Mesothelial cell of epicardium (in vitro differentiated cells): ENCODE data around the gene TLR9. TPM values are rescaled to one million over a fixed set of nuclear protein-coding genes. Genes with fewer than 3 reads are reported as not detected.

Source experiments
- DNase-seq, 2 experiments: peaks; one replicate each; pipeline ENCODE4 v3.0.0; 2021; ENCODE audit warnings: low spot score in 2 of 2; ENCODE audit not compliant: unreplicated experiment in 2 of 2
- H3K27ac Mint-ChIP-seq: 2 replicates; pipeline ENCODE4 v1.8.0; 2021; ENCODE audit warnings: mixed read lengths
- H3K27me3 Mint-ChIP-seq: 2 replicates; pipeline ENCODE4 v1.8.0; 2021; ENCODE audit warnings: low read depth, mixed read lengths
- H3K36me3 Mint-ChIP-seq: 2 replicates; pipeline ENCODE4 v1.8.0; 2021; ENCODE audit warnings: mixed read lengths
- H3K4me1 Mint-ChIP-seq: 2 replicates; pipeline ENCODE4 v1.8.0; 2021; ENCODE audit warnings: mixed read lengths
- H3K4me3 Mint-ChIP-seq: 2 replicates; pipeline ENCODE4 v1.8.0; 2021; ENCODE audit warnings: mild to moderate bottlenecking, moderate library complexity, mixed read lengths
- H3K9me3 Mint-ChIP-seq: 2 replicates; pipeline ENCODE4 v1.8.0; 2021; ENCODE audit warnings: mixed read lengths
- CTCF ChIP-seq: fragments of 200-600 bp; sonication (generic); IDR thresholded peaks from one replicate; pipeline ENCODE4 v1.5.0; 2021; ENCODE audit warnings: antibody characterized with exemption; ENCODE audit not compliant: unreplicated experiment
- total RNA-seq: library from RNA; stranded (reverse); gene quantifications from 3 replicates; pipeline ENCODE4 v1.2.1, GENCODE V29; 2021

The TLR9 gene
- total RNA-seq, 1 donor from 2014 or later, result 0.16 TPM

- Mint-ChIP-seq H3K27me3 (no peaks in the 10 kb centered on the region), H3K27ac (peak overlapping the region; percentile 39), H3K36me3 (peaks cover 3% of the 10 kb centered on the region), H3K4me1 (peaks cover 8% of the 10 kb centered on the region), H3K9me3 (no peaks in the 10 kb centered on the region), H3K4me3 (peak overlapping the region; percentile 59)
- no peak for TF ChIP-seq CTCF
- DNase-seq, result no peak
These were observed 20.8 kb upstream of the TLR9 start for GRCh38 chr3:52246264-52246620.

GRCh38 chr3:52245322-52246263, 20.1 kb upstream of the TLR9 start, which contains the start of gene PPM1M:
Gene PPM1M (plus strand): TSS chr3:52245759. CDS start chr3:52245825, 66 bp downstream.
- TF ChIP-seq CTCF, result no peak
- no peaks in the 10 kb centered on the region for H3K9me3 Mint-ChIP-seq
- peaks cover 3% of the 10 kb centered on the region for H3K36me3 Mint-ChIP-seq
- peak in 1 of 2 experiments; percentile 75 for DNase-seq
- H3K27ac Mint-ChIP-seq, result peak within 1 kb of the TSS; percentile 39
- H3K4me3 Mint-ChIP-seq, result peak within 1 kb of the TSS; percentile 59
- peaks cover 8% of the 10 kb centered on the region for H3K4me1 Mint-ChIP-seq
- H3K27me3 Mint-ChIP-seq, result no peaks in the 10 kb centered on the region

- DNase-seq, result no peak
- Mint-ChIP-seq H3K4me3 (peak overlapping the region; percentile 48), H3K36me3 (peaks cover 3% of the 10 kb centered on the region), H3K27ac (no peak overlapping the region), H3K4me1 (peaks cover 17% of the 10 kb centered on the region), H3K27me3 (no peaks in the 10 kb centered on the region), H3K9me3 (no peaks in the 10 kb centered on the region)
- TF ChIP-seq CTCF, result no peak
These were observed 18.6 kb upstream of the TLR9 start for GRCh38 chr3:52243791-52244628.

GRCh38 chr3:52242039-52242438, 16.6 kb upstream of the TLR9 start:
- TF ChIP-seq CTCF, result no peak
- peaks cover 25% of the 10 kb centered on the region for H3K4me1 Mint-ChIP-seq
- H3K9me3 Mint-ChIP-seq, result no peaks in the 10 kb centered on the region
- H3K4me3 Mint-ChIP-seq, result no peak overlapping the region
- no peak for DNase-seq
- no peaks in the 10 kb centered on the region for H3K36me3 Mint-ChIP-seq
- H3K27ac Mint-ChIP-seq, result no peak overlapping the region
- H3K27me3 Mint-ChIP-seq, result no peaks in the 10 kb centered on the region

- Mint-ChIP-seq H3K4me1 (peaks cover 23% of the 10 kb centered on the region), H3K9me3 (no peaks in the 10 kb centered on the region), H3K36me3 (no peaks in the 10 kb centered on the region), H3K27ac (no peak overlapping the region), H3K27me3 (no peaks in the 10 kb centered on the region), H3K4me3 (peak overlapping the region; percentile 93)
- no peak for DNase-seq
- TF ChIP-seq CTCF, result no peak
These were observed 15.5 kb upstream of the TLR9 start for GRCh38 chr3:52240886-52241370.
